K562 (cell line): ENCODE results near the gene MEGF11. TPM values are rescaled to one million over a fixed set of nuclear protein-coding genes. Genes with fewer than 3 reads are reported as not detected.

Experiments used
- ATAC-seq: fragments of 200-7000 bp; cut with Tn5 transposase; 3 replicates; pipeline ENCODE4 v1.9.1; 2020; ENCODE audit warnings: moderate library complexity
- BruUV-seq: library from RNA; stranded (reverse); fragments of 400-500 nt; replicated peaks from 2 replicates; lab custom pipeline; 2021; lab: Mats Ljungman, UMichigan
- CTCF ChIA-PET: fragments of 300-600 bp; formaldehyde crosslinking; extraction: SDS; loops from one replicate; lab custom pipeline; 2021; ENCODE audit warnings: low intra/inter-chr PET ratio; lab: Yijun Ruan, JAX
- POLR2A ChIA-PET: fragments of 300-600, 350-650 bp; sonication (Branson Sonifier 250); formaldehyde crosslinking; extraction: SDS; loops from one replicate; lab custom pipeline; 2021; ENCODE audit warnings: antibody characterized with exemption, inconsistent platforms; lab: Yijun Ruan, JAX
- DNase-seq, 4 experiments: peaks; one replicate each; pipeline versions ENCODE4 v3.0.0 to v3.0.0-alpha.2; 2011 to 2018; ENCODE audit warnings: low spot score in 3 of 4, mixed read lengths in 3 of 4; ENCODE audit errors: extremely low read depth in 1 of 4
- FAIRE-seq: peaks from 2 replicates; lab custom pipeline; 2011; peaks lifted over from hg19 to GRCh38; lab: Jason Lieb, UNC
- H2AFZ ChIP-seq: 2 replicates; pipeline ENCODE4 v1.6.0; 2011; ENCODE audit warnings: low read depth, low read length, control low read depth, inconsistent platforms
- H3K27ac ChIP-seq: fragments of 200-600 bp; 3 replicates; pipeline ENCODE4 v1.8.0; 2011; ENCODE audit warnings: low read depth, mild to moderate bottlenecking, control low read depth, inconsistent platforms, low read length, moderate library complexity, mixed read lengths; ENCODE audit errors: extremely low read depth
- H3K27me3 ChIP-seq, 2 experiments: fragments of 300-600 bp in 1 of 2; 2 replicates in 1 of 2; 3 replicates in 1 of 2; pipeline versions ENCODE4 v1.6.0 to v1.8.0; 2011; ENCODE audit warnings: inconsistent platforms in 2 of 2, low read length in 2 of 2, mild to moderate bottlenecking in 1 of 2, mixed read lengths in 1 of 2, moderate library complexity in 1 of 2; ENCODE audit not compliant: control insufficient read depth in 2 of 2, insufficient read depth in 2 of 2
- H3K36me3 ChIP-seq: fragments of 300-600 bp; 3 replicates; pipeline ENCODE4 v1.8.0; 2011; ENCODE audit warnings: mild to moderate bottlenecking, low read length, inconsistent platforms; ENCODE audit not compliant: control insufficient read depth, insufficient read depth
- H3K4me1 ChIP-seq, 2 experiments: fragments of 200-600 bp in 1 of 2; replicated peaks in 1 of 2; 2 replicates in 1 of 2; 3 replicates in 1 of 2; pipeline versions ENCODE4 v1.5.1 to v1.8.0; 2011; ENCODE audit warnings: inconsistent platforms in 2 of 2, low read length in 2 of 2, mild to moderate bottlenecking in 1 of 2, mixed read lengths in 1 of 2, moderate library complexity in 1 of 2; ENCODE audit not compliant: control insufficient read depth in 2 of 2, insufficient read depth in 2 of 2
- H3K4me2 ChIP-seq: 2 replicates; pipeline ENCODE4 v1.6.1; 2011; ENCODE audit warnings: low read length, control low read depth, inconsistent platforms, mixed read lengths; ENCODE audit not compliant: insufficient read depth
- H3K4me3 ChIP-seq: fragments of 200-600 bp; sonication (generic), shearing (Covaris generic); 2 replicates; pipeline ENCODE4 v1.5.1; 2016; ENCODE audit warnings: control low read depth, inconsistent platforms
- H3K79me2 ChIP-seq: fragments of 200-600 bp; 3 replicates; pipeline ENCODE4 v1.8.0; 2011; ENCODE audit warnings: low read length, inconsistent platforms; ENCODE audit not compliant: control insufficient read depth, insufficient read depth
- H3K9ac ChIP-seq, 2 experiments: 2 replicates each; pipeline versions ENCODE4 v1.6.0 to v1.6.1; 2011; ENCODE audit warnings: low read depth in 2 of 2, low read length in 2 of 2, control low read depth in 1 of 2, inconsistent platforms in 1 of 2, mild to moderate bottlenecking in 1 of 2, mixed read lengths in 1 of 2; ENCODE audit not compliant: insufficient read depth in 1 of 2
- H3K9me1 ChIP-seq: one replicate; pipeline ENCODE4 v1.6.0; 2011; ENCODE audit warnings: inconsistent platforms, mild to moderate bottlenecking, low read length, moderate library complexity; ENCODE audit not compliant: control insufficient read depth, insufficient read depth
- H3K9me3 ChIP-seq: replicated peaks from 2 replicates; pipeline ENCODE4 v1.5.1; 2011; ENCODE audit warnings: low read depth, low read length, inconsistent platforms; ENCODE audit not compliant: control insufficient read depth, insufficient read depth
- H4K20me1 ChIP-seq: replicated peaks from 2 replicates; pipeline ENCODE4 v1.6.1; 2011; ENCODE audit warnings: low read length, inconsistent platforms, mixed read lengths; ENCODE audit not compliant: control insufficient read depth, insufficient read depth
- BCOR ChIP-seq: fragments of 450-650 bp; IDR thresholded peaks from 2 replicates; pipeline ENCODE4 v1.6.1; 2016
- BHLHE40 ChIP-seq: IDR thresholded peaks from 2 replicates; pipeline ENCODE4 v1.6.1; 2011; ENCODE audit warnings: low read length, improper control_type of control experiment
- FIP1L1 ChIP-seq: fragments of 200-400 bp; formaldehyde crosslinking; IDR thresholded peaks from 2 replicates; pipeline ENCODE4 v1.6.1; 2018; ENCODE audit warnings: mild to moderate bottlenecking, low read depth, low read length; ENCODE audit not compliant: poor library complexity, severe bottlenecking
- GATAD2B ChIP-seq: fragments of 450-650 bp; IDR thresholded peaks from 2 replicates; pipeline ENCODE4 v1.6.1; 2017; ENCODE audit warnings: mild to moderate bottlenecking, borderline replicate concordance
- KHSRP ChIP-seq: fragments of 450-650 bp; IDR thresholded peaks from 2 replicates; pipeline ENCODE4 v1.6.1; 2017
- SRSF7 ChIP-seq: fragments of 200-400 bp; formaldehyde crosslinking; optimal IDR thresholded peaks from 2 replicates; pipeline ENCODE3; 2017; ENCODE audit warnings: mild to moderate bottlenecking, low read depth, low read length
- ZNF140 ChIP-seq: fragments of 250-450 bp; sonication (Bioruptor Pico); IDR thresholded peaks from 2 replicates; pipeline ENCODE4 v1.8.0; 2021; ENCODE audit warnings: moderate library complexity, mild to moderate bottlenecking, inconsistent platforms
- ZNF707 ChIP-seq: fragments of 250-450 bp; sonication (Bioruptor Pico); conservative IDR thresholded peaks from 2 replicates; pipeline ENCODE4 v1.8.0; 2022; ENCODE audit warnings: inconsistent platforms, mild to moderate bottlenecking, moderate library complexity
- ZNF75A ChIP-seq: fragments of 450-650 bp; formaldehyde crosslinking; IDR thresholded peaks from 2 replicates; pipeline ENCODE4 v1.4.0; 2020; ENCODE audit warnings: mild to moderate bottlenecking
- WGBS: fragments of 100-300 bp; shearing (Covaris generic); methylation state at CpG from one replicate; pipeline ENCODE4 v1.1.6; 2016; ENCODE audit warnings: low coverage, mixed read lengths; ENCODE audit not compliant: insufficient coverage; ENCODE audit errors: missing lambda C conversion rate; 5-methylcytosine and 5-hydroxymethylcytosine counted together
- in situ Hi-C: fragments of 300-500 bp; cut with MboI; formaldehyde crosslinking; loops from 4 replicates; pipeline ENCODE4 v1.15.0; 2018; ENCODE audit warnings: inconsistent platforms, mixed read lengths
- intact Hi-C: fragments of 100-400 bp; cut with micrococcal nuclease; formaldehyde crosslinking; loops from 2 replicates; pipeline ENCODE4 v1.14.2; 2022
- polyA plus RNA-seq, 8 experiments: library from polyadenylated mRNA; depleted of rRNA in 4 of 8; stranded (reverse) in 5 of 8; unstranded in 3 of 8; fragments of >200 nt; fragmentation: Nextera tagmentation in 2 of 8; fragmentation: Illumina TruSeq in 1 of 8; extraction: Ambion mirVana in 2 of 8; extraction: Trizol in 1 of 8; gene quantifications; 2 replicates each; pipeline versions ENCODE4 v1.2.1 to v1.2.3, GENCODE V29; 2011 to 2014; ENCODE audit warnings: inconsistent platforms in 1 of 8, missing spikeins in 1 of 8
- total RNA-seq, 7 experiments: library from RNA; depleted of rRNA in 6 of 7; stranded (reverse); fragments of >200 nt in 6 of 7; fragmentation: Illumina TruSeq in 2 of 7; extraction: Trizol in 2 of 7; gene quantifications; 2 replicates each; pipeline versions ENCODE4 v1.2.1 to v1.2.3, GENCODE V29; 2011 to 2021; ENCODE audit warnings: low replicate concordance in 1 of 7
- TF ChIP-seq, protein P1 (sequence below): fragments of 250-450 bp; sonication (Bioruptor Pico); IDR thresholded peaks from 2 replicates; pipeline ENCODE4 v1.5.0; 2020; ENCODE audit warnings: mild to moderate bottlenecking
- TF ChIP-seq, protein P2 (sequence below): sonication (generic); formaldehyde crosslinking; IDR thresholded peaks from 2 replicates; pipeline ENCODE4 v1.8.1; 2022; ENCODE audit warnings: missing genetic modification reagents
- TF ChIP-seq, protein P3 (sequence below): IDR thresholded peaks from 2 replicates; pipeline ENCODE4 v1.6.1; 2012; ENCODE audit warnings: low read depth, low read length, improper control_type of control experiment, borderline replicate concordance
- TF ChIP-seq, protein P4 (sequence below): fragments of 450-650 bp; formaldehyde crosslinking; IDR thresholded peaks from 2 replicates; pipeline ENCODE4 v1.4.0; 2020; ENCODE audit warnings: mild to moderate bottlenecking
- TF ChIP-seq, protein P5 (sequence below): sonication (generic); formaldehyde crosslinking; IDR thresholded peaks from 2 replicates; pipeline ENCODE4 v1.8.0; 2022; ENCODE audit warnings: missing genetic modification reagents, mild to moderate bottlenecking, moderate library complexity, borderline replicate concordance

MEGF11 gene
- total and polyA plus RNA-seq, 9 of the 15 experiments (the other 6 are each of a cell fraction or from before 2014, with no cell fraction given), result 0.06 to 0.23 (median 0.20) TPM; not detected in 6

DNA sequence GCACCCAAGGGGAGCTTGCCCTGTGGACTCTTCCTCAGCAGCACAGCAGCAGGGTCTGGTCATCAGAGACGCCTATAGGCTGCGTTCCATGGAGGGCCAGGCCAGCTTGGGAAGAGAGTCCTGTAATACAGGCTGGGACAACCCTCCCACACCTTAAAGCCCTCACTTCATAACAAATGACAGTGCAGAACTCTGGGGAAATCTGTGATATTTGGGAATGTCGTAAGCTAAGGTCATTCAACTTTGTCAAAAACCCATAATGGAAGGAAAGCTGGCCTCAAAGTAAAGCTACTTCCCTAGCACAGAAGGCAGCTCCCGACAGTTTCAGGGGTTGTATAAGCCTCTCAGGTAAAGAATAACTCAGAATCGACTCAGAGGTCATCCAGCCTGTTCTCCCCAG lies 133.1 kb downstream of the MEGF11 start:
- Histone ChIP-seq H3K9me1 (peaks cover 4% of the 10 kb centered on the region), H3K9me3 (no peaks in the 10 kb centered on the region), H3K4me1 (no peaks in the 10 kb centered on the region), H3K27me3 (peaks cover 35 to 79% of the 10 kb centered on the region in 2 experiments; a peak in 4 of 5 replicates), H3K36me3 (no peaks in the 10 kb centered on the region), H3K4me3 (no peak overlapping the region)
- 2% methylated on average over 5 of the region's 5 CpGs for WGBS
- ATAC-seq (no peak), FAIRE-seq (no peak)
- POLR2A ChIA-PET, result interaction anchor here (0.6 kb wide), 1 partner anchor 381 kb away, joined by 4 read pairs; no protein-coding TSS in a partner anchor
- TF ChIP-seq SRSF7 (no peak), BCOR (no peak), KHSRP (no peak), FIP1L1 (no peak), GATAD2B (no peak), ZNF75A (CRISPR knock-in tag) (no peak), BHLHE40 (no peak), ZNF140 (CRISPR knock-in tag) (no peak), ZNF707 (no peak)
- TF ChIP-seq, protein P1, sequence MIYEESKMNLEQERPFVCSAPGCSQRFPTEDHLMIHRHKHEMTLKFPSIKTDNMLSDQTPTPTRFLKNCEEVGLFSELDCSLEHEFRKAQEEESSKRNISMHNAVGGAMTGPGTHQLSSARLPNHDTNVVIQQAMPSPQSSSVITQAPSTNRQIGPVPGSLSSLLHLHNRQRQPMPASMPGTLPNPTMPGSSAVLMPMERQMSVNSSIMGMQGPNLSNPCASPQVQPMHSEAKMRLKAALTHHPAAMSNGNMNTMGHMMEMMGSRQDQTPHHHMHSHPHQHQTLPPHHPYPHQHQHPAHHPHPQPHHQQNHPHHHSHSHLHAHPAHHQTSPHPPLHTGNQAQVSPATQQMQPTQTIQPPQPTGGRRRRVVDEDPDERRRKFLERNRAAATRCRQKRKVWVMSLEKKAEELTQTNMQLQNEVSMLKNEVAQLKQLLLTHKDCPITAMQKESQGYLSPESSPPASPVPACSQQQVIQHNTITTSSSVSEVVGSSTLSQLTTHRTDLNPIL (CRISPR knock-in tag), result no peak
- TF ChIP-seq, protein P2, sequence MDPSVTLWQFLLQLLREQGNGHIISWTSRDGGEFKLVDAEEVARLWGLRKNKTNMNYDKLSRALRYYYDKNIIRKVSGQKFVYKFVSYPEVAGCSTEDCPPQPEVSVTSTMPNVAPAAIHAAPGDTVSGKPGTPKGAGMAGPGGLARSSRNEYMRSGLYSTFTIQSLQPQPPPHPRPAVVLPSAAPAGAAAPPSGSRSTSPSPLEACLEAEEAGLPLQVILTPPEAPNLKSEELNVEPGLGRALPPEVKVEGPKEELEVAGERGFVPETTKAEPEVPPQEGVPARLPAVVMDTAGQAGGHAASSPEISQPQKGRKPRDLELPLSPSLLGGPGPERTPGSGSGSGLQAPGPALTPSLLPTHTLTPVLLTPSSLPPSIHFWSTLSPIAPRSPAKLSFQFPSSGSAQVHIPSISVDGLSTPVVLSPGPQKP (CRISPR knock-in tag), result no peak
- TF ChIP-seq, protein P3, sequence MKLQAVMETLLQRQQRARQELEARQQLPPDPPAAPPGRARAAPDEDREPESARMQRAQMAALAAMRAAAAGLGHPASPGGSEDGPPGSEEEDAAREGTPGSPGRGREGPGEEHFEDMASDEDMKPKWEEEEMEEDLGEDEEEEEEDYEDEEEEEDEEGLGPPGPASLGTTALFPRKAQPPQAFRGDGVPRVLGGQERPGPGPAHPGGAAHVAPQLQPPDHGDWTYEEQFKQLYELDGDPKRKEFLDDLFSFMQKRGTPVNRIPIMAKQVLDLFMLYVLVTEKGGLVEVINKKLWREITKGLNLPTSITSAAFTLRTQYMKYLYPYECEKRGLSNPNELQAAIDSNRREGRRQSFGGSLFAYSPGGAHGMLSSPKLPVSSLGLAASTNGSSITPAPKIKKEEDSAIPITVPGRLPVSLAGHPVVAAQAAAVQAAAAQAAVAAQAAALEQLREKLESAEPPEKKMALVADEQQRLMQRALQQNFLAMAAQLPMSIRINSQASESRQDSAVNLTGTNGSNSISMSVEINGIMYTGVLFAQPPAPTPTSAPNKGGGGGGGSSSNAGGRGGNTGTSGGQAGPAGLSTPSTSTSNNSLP, result no peak
- TF ChIP-seq, protein P4, sequence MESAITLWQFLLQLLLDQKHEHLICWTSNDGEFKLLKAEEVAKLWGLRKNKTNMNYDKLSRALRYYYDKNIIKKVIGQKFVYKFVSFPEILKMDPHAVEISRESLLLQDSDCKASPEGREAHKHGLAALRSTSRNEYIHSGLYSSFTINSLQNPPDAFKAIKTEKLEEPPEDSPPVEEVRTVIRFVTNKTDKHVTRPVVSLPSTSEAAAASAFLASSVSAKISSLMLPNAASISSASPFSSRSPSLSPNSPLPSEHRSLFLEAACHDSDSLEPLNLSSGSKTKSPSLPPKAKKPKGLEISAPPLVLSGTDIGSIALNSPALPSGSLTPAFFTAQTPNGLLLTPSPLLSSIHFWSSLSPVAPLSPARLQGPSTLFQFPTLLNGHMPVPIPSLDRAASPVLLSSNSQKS (CRISPR knock-in tag), result no peak
- TF ChIP-seq, protein P5, sequence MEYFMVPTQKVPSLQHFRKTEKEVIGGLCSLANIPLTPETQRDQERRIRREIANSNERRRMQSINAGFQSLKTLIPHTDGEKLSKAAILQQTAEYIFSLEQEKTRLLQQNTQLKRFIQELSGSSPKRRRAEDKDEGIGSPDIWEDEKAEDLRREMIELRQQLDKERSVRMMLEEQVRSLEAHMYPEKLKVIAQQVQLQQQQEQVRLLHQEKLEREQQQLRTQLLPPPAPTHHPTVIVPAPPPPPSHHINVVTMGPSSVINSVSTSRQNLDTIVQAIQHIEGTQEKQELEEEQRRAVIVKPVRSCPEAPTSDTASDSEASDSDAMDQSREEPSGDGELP (CRISPR knock-in tag), result no peak
- TF ChIP-seq, all 486 proteins: peak for 0
- no TSS peak for BruUV-seq
- Histone ChIP-seq H3K27ac (no peak overlapping the region), H3K79me2 (no peaks in the 10 kb centered on the region), H2AFZ (no peak overlapping the region), H4K20me1 (peaks cover 11% of the 10 kb centered on the region; the same call in 1 of the 2 replicates), H3K4me2 (no peak overlapping the region), H3K9ac (no peak overlapping the region)
- intact Hi-C loops (no loop called here), in situ Hi-C loops (no loop called here)
- DNase-seq, result no peak
- CTCF ChIA-PET, result no interaction called here
